Activated effector memory CD4-positive, alpha-beta T cell treated with anti-CD3 and anti-CD28 coated beads, Interleukin-2, amount 50 U/mL, for 16 hours (primary cell): ENCODE data around the gene CDKN2D.

ENCODE experiments used
- DNase-seq: peaks from one replicate; pipeline ENCODE4 v3.0.0-alpha.2; 2020

Gene CDKN2D

GRCh38 chr19:10519421-10519820 lies 49.4 kb downstream of the CDKN2D start:
- no peak for DNase-seq

GRCh38 chr19:10518444-10519361 lies 50.1 kb downstream of the CDKN2D start:
- no peak for DNase-seq

- DNase-seq = no peak
Measured at GRCh38 chr19:10517760-10518443, 50.9 kb downstream of the CDKN2D start.

- DNase-seq = peak; percentile 66
Measured at GRCh38 chr19:10517361-10517759, 51.4 kb downstream of the CDKN2D start, which contains the start of gene S1PR5. S1PR5 (minus strand) TSS chr19:10517447; CDS start chr19:10515011, 2,436 bp downstream.

- DNase-seq = no peak
Measured at GRCh38 chr19:10516671-10517286, 52.0 kb downstream of the CDKN2D start.
